Fibroblast of skin of right quadriceps (primary cell): ENCODE data around the gene DAPK1.

Experiments
- DNase-seq: peaks from one replicate; pipeline ENCODE4 v3.0.0-alpha.2; 2013

The DAPK1 gene

DNA sequence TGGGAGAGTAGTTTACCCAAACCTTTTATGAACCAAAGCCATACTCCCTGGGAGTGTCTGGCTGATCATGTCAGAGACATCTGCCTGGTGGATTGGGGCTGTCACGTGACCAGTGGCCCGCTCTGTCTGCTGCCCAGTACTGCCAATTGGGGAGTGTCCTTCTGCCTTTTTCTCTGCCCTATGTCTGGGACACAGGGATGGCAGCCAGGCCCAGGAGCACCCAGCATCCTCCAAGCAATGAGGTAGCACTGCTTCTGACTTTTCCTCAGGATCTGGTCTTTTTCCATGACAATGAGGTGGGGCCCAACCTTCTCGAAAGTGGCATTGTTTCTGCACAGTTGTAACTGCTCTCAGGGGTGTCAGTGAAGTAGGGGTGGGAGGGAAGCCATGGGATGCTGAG is 21.8 kb downstream of the DAPK1 start:
- DNase-seq = no peak

DNA sequence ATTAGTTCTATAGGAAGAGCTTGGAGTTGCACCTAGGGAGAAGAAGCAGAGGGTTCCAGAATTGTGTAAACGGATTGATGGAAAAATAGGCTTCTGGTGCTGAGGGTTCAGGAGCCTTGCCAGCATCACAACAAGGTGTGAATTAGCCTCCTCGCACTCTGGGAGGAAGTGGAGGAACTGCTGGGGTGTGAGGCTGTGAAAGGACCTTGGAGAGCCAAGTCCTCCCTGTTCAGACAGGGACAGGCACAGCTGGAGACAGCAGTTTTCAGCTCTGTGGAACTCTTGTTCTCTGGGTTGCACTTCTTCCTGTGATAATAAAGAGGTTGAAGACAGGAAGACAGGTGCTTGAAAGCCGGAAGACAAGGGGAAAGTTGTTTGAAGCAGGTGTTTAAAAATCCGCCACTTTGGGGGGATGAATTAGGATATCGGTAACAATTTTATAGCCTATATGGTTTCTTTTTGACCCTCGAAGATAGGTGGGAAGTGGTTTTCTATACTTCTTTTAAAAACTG is 22.6 kb downstream of the DAPK1 start:
- no peak for DNase-seq

DNA sequence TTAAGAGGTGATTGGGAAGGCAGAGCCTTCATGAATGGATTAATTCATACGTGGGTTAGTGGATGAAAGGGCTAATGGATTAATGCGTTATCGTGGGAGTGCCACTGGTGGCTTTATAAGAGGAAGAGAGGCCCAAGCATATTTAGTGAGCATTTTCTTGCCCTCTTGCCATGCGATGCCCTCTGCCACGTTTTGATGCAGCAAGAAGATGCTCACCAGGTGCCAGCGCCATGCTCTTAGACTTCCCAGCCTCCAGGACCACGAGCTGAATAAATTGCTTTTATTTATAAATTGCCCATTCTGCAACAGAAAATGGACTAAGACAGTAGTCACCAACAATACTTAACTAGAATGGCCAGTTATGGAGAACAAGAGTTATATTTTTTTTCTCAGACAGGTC is 24.2 kb downstream of the DAPK1 start:
- no peak for DNase-seq

DNA sequence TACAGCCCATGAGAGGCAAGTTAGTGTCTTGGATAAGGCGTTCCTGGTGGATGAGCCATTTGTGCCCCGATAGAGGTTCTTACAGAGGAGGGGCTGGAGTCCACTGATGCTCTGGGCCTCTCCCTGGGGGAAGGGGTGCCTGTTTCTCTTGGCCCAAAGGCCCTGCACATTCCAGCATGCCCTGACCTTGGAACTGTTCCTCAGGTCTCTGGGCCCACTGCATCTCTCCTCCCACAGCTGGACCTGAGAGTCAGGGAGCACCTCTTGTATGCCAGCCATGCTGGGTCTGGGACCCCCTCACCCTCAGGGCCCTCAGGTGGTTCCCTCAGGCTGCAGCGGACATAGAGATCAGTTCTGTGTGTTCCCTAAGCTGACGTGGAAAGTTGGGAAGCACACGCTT is 26.4 kb downstream of the DAPK1 start:
- no peak for DNase-seq

DNA sequence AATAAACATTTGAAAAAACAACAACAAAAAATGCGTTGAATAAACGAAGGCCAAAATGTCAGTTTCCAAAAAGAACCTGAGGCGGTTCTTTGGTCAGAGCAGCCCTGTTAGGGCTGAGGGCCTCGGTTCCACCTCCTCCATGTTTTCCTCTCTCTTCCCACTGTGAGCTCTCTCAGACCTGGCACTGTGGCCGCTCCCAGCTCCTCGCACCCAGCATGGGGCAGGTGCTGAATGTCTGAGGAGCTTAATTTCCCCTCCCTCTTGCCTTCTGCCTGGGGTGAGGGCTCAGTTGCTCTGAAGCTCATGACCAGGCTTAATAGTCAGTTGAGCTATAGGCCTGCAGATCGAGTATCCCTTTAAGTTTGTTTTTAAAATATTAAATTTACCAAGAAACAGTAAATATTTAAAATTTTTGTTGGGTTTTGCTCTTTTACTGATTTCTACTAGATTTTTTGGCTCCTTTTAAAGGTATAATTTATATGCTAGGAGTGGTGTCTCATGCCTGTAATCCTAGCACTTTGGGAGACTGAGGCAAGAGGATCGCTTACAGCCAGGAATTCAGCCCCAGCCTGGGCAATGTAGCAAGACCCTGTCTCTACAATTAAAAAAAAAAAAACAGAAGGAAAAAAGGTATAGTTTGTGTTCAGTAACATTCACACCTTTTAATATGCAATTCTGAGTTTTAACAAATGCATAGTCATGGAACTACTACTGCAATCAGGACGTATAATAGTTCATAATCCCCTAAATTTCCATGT is 28.1 kb downstream of the DAPK1 start:
- DNase-seq = no peak

DNA sequence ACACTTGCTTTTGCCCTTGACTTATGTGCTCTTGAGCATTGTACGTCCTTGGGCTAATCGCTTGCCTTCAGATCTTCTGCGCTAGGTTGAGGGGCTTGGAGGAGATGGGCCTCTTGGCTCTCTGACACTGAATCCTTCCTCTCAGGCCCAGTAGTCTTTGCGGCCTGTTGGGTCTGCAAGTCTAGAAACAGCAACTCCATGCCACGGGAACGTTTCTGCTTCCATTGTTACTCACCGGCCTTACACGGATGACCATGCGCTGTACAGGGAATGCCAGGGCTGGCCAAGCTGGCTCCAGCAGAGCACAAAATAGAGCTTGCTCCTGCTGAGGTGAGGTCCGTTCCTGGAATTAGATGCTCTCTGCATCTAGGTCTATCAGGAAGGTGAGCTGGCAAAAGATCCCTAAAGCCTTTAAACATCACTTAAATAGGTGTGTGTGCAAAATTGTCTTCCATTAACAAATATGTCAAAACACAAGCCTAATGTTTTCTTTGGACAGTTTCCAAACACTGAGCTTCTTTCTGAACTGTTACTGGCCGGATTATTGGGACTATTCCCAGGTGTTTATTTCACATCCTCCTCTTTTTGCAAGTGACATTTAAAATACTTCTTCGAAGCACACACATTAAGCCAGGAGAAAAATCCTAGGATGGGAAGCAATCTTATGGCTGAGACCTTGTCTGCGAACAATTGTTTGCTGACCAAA is 29.7 kb downstream of the DAPK1 start:
- no peak for DNase-seq

DNA sequence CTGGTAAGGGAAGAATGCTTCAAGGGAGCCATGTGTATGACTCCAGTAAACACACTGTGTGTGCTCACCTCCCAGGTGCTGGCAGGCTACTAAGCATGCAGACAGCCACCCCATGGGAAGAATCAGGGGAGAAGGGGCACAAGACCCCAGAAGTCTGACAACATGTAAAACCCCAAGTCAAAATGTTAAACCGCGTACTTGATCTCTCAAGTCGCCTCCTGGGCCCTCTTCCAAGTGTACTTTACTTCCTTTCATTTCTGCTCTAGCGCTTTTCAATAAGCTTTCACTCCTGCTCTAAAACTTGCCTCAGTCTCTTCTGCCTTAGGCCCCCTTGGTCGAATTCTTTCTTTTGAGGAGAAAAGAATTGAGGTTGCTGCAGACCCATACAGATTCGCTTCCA is 31.3 kb downstream of the DAPK1 start:
- no peak for DNase-seq

DNA sequence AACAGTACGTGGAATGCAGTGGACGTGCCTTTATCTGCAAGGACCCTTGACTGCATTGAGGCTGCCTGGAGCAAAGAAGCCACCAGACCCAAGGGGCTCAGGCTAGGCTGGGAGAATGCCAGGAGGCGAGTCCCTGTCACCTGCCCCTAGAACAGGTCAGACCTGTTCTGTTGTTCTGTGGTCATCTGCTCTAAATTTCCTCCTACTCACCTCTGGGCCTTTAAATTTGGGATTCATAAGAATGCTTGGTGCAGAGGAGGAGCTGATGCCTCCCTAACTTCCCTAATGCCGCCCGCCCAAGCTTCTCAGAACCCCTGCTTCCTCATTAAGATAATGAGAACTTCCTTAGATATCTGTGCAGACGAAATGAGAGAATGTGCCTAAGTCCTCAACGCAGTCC is 32.0 kb downstream of the DAPK1 start:
- no peak for DNase-seq

DNA sequence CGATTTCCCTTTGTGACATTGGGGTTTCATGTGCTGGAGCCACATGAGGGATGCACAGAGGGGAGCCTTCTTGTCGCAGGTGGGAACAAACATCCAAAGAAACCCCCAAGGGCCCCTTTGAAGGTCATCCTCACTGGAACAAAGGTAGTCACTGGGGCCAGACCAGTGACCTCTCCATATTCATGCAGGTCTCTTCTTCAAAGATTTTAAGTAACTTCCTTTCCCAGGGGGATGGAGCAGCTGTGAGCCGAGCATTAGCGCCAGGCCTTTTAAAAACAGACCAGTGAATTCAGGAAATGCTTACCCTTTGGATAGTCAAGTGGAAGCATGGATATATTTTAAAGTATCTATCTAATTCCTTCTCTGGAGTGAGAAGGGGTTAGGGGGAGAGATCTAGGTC is 33.0 kb downstream of the DAPK1 start:
- no peak for DNase-seq

DNA sequence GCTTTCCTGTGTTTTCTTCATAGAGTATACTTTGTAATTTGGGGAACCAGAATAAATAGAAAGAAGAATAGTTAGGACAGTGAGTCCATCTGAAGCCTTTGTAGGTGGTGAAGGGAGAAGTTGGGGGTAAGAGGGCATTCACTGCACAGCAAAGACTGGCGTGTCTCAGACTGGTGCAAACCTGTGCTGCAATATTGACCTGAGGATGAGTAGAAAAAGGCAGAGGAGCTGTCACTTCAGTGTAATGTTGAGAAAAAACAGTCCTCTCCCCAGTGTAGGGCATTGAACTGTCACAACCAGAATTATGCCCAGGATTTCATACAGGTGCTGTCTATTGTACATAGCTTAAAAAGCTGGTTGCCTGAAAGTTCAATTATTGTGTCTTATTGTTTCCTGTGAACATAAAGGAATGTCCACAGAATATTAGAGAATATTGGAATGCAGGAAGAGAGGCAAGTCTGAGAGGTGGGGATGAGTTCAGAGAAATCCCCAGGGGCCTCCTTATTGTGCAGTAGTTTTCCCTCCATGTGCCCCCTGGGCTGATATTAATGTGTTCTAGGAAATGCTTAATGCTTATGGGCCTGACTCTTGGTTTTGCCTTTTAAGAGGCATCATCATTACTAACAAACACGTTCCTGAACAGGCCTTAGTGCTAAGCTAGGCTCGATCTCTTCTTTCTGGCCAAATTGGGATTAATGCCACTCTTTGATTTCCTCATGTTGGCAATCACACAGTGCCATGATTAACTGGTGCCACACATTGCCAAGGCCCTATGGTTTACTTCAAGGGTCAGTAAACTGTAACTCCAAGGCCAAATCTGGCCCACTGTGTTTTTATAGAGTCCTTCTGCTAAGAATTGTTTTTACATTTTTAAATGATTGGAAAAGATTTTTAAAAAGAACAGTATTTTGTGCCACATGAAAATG is 34.0 kb downstream of the DAPK1 start:
- no peak for DNase-seq

DNA sequence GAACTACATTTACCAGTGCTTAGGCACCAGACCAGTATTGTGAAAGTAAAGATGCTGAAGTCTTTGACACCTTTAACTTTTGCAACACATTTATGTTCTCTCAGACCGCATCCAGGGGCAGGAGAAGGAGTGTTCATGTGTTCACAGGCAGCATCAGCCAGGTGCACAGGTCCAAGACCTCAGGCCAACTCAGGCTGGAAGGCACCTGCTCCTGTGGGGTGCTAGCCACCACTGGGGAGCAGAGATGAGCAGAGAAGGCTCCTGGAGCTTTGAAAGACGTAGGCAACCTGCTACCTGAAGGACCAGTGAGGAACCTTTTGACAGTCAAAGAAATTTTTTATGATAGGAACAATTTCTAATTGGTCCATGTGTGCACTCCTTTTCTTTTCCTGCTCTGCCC is 35.6 kb downstream of the DAPK1 start:
- no peak for DNase-seq

DNA sequence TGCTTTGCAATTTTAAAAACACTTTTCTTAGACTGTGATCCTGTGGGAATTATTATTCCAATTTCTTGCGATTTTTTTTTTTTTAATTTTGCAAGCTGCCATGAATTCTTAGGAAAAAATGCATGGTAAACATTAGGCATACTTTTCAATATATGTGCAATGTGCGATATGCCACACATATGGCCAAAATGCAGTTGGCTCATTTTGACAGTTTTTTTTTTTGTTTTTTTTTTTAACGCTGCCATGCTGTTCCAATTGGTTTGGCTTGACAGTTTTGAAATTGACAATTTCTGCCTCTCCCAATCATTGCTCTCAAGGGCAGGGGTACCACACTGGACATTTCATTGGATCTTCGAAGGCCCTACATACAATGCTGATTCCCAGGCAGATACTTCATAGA is 36.4 kb downstream of the DAPK1 start:
- DNase-seq = no peak

DNA sequence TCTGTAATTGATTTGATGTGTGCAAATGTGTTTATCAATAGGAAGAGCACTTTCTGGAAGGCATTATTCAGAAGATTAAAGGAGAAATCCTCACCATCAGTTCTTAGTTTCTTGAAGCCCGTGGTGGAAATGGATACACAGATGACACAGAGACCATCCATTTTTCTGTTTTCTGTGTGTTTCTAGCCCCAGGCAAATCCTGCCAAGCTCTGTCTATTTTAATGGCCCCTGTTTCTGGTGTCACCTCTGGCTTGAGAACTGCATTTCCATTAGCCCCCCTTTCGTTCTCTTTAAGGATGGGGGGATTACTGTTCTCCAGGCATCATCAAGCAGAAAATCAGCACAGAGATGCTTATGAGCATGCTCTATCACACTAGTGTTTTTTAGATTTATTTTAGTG is 37.3 kb downstream of the DAPK1 start:
- DNase-seq = no peak

DNA sequence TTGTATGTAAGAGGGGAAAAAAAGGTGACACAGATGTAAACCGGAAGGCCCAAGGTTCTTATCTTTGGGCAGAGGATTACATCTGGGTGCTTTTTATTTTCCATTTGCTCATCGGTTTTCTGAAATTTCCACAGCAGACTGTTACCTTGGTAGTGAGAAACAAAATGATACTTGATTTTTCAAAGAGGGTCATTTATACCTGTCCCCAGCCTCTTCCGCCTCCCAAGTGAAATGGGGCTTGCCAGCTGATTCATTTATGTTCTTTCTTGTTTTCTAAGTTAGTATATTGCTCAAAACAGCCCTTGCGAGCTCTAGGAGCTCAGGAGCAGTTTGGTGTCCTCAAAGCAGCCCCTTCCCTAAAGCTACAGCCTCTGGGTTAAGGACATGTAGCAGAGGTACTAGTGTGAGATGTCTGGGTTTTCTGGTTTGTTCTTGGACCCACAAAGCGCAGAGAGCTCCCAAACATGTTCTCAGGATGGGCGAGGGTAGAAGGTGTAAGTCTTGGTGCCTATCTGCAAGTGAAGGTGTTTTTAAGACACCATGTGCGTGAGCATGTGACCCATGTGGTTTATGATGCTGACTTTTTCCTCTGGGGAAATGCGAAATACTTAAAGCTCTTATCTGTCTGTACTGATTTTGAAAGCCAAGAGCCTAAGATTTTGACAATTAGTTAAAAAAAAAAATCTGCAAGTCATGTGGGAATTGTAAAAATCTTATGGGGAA is 38.3 kb downstream of the DAPK1 start:
- no peak for DNase-seq

DNA sequence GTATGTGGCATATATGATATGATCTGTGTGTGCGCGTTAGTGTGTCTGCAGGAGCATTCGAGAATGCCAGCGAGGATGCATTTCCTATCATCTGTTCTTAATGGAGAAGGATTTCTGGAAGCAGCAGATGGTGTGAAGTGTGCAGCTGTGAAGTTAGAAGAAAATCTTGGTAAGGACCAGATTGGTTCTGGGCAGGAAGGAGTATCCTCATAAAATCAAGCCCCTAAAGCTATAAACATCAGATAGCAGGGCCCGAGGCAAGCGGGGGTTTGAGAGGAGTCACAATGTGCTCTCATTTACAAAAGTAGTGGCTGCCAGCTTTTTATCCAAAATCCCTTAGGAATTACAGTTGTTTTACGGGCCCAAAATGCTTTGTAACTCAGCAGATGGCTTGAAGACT is 40.0 kb downstream of the DAPK1 start:
- no peak for DNase-seq

DNA sequence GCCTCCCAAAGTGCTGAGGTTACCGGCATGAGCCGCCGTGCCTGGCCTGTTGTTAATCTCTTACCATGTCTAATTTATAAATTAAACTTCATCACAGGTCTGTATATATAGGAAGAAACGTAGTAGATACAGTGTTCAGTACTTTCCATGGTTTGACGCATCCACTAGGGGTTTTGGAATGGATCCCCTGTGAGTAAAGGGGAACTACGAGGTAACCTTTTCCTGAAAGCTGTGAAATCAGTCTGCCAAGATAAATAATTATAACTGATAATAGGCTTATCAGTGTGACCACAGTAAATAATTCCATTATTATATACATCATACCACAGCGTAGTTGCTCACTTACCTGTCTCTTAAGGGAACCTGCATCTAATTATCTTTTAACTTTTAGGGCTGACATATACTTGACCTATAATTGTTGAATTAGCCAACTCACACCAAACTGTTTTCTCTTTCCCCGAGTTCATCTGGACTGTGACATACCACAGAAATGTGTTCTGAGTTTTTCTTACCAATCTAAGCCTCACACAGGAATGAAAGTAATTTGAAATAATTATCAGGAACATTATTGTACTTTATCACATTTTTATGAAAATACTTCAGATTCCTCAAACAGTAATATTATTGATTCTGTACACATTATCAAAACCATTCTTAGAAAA is 42.9 kb downstream of the DAPK1 start:
- peak; percentile 7 for DNase-seq

DNA sequence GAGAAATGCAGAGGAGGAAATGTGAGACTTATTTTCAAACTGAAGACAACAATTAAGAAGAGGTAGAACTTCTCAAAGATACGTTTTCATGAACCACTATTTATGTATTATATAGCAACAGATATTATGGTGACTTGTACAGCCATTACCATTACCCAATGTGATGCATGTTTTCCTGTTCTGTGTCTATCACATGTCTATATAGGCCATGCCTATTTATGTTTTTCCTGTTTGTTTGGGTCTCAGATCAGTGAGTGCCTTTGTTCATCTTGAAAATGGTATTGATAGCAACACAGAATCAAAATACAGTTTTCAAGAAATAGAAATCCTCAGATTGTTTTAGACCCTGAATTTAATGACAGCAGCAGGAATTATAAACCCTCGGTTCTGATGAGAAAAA is 44.0 kb downstream of the DAPK1 start:
- no peak for DNase-seq

DNA sequence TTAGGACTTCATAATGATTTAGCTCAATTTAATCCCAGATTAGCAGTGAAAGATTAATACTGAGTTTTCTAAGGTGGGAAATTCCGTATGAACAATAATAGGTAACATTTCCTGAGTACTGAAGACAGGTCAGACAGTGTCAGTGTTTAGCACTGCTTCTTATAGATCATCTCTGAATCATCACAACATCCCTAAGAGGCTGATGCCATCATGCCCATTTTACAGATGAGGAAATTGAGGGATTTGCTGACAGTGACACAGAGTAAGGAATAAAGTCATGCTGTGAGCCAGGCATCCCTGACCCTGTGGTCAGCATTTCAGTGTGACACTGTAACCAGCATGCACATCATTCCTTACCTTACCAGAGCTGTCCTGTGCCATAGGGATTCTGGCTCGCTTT is 44.5 kb downstream of the DAPK1 start:
- no peak for DNase-seq

DNA sequence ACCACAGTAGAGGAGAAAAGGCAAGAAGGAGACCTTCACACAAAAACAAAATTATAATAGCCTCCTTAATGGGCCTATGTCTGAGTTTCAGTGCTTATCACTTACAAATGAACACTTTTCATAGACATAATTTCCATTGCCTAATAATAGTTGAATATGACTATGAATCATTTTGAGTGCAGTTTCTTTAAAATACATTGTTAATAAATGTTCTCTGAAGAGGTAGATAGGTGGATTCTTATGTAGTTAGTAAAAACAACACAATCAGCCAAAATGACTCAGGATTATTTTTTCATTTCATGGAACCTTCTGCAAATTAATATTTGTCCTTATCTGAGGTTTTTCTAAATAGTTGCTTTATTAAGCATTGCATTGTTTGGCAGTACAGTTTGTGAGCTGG is 45.6 kb downstream of the DAPK1 start:
- no peak for DNase-seq

DNA sequence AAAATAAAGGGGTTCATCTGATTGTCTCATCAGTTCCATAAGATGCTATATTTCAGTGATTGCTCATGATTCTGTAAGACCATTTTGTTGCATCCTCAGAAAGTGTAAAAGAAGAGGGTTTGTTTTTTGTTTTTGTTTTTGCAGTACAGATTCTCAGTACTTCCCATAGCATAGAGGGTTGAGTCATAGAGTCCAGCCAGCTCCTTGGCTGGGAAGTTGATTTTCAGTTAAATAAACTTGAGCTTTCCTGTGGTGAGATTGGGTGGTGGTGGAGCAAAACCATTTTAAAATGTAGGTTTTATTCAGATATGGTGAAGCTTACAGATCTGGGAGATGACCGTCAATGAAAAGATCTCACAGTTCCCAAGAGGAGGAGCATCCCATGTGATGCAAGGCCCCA is 48.2 kb downstream of the DAPK1 start:
- no peak for DNase-seq

DNA sequence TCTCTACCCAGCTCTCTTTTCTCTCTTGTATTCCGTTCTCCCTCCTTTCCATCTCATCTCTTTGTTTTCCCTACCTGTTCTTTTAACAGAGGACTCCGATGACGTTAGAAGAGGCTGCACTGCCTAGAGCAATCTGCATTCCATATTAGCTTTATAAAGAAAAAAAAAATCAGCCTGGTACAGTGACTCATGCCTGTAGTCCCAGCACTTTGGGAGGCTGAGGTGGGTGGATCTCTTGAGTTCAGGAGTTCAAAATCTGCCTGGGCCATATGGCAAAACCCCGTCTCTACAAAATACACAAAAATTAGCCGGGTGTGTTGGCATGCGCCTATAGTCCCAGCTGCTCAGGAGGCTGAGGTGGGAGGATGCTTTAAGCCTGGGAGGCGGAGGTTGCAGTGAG is 49.0 kb downstream of the DAPK1 start:
- DNase-seq = peak; percentile 16

DNA sequence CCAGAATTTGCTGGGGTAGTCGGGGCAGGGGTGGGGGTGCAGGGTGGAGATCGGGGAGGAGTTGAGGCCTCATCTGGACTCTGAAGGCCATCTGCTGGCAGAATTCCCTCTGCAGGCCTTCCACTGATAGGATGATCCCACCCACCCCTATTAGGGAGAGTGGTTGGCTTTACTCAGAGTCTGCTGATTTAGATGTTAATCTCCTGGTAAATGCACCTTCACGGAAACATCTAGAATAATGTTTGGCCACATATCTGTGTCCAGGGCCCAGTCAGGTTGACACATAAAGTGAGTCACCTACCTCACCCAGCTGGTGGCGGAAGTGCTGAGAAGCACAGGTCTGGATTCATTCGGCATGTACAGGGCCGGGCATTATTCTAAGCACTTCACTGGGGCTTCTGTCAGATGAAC is 50.0 kb downstream of the DAPK1 start:
- no peak for DNase-seq
